ENCODE measurements around the gene GPSM3.
"Not testable (repeated sequence)": the region's sequence is repeated elsewhere in the genome, so short reads cannot be mapped to it uniquely, and the experiment has no call there.

- TF ChIP-seq TAF1 (conservative IDR thresholded peaks at IDR 0.05); CTCF (IDR thresholded peaks at IDR 0.05; ENCODE audit: low read depth, low read length, missing input control); YY1 (IDR thresholded peaks at IDR 0.05); FOXA2 (IDR thresholded peaks at IDR 0.05); RAD21 (IDR thresholded peaks at IDR 0.05); SP1 (IDR thresholded peaks at IDR 0.05); JUND (IDR thresholded peaks at IDR 0.05); RXRA (IDR thresholded peaks at IDR 0.05); MAX (IDR thresholded peaks at IDR 0.05); ATF3 (IDR thresholded peaks at IDR 0.05); GABPA (IDR thresholded peaks at IDR 0.05 in 1 of 2, conservative IDR thresholded peaks at IDR 0.05 in 1 of 2); HNF4A (conservative IDR thresholded peaks at IDR 0.05): not testable (repeated sequence)
Observed at GRCh38 chr6:32211432-32211831, 19.0 kb upstream of the GPSM3 start.

Measured in liver (tissue), 3 donors.